SK-N-SH (cell line): ENCODE measurements around the gene PRRT1.

ENCODE experiments used
- RAD21 ChIP-seq: IDR thresholded peaks from 2 replicates; pipeline ENCODE4 v1.6.1; 2012; ENCODE audit warnings: mild to moderate bottlenecking, low read length
- TAF1 ChIP-seq: IDR thresholded peaks from 2 replicates; pipeline ENCODE4 v1.6.1; 2012; ENCODE audit warnings: low read depth, mild to moderate bottlenecking, low read length, moderate library complexity, borderline replicate concordance
- TF ChIP-seq, protein P1 (sequence below): fragments of 150-350 bp; IDR thresholded peaks from 2 replicates; pipeline ENCODE4 v1.6.1; 2017; ENCODE audit warnings: antibody characterized with exemption, low read length, low read depth, borderline replicate concordance
- TF ChIP-seq, protein P2 (sequence below): IDR thresholded peaks from 2 replicates; pipeline ENCODE4 v1.4.0; 2012; ENCODE audit warnings: low read depth
- TF ChIP-seq, protein P3 (sequence below): fragments of 200-600 bp; sonication (generic); IDR thresholded peaks from 2 replicates; pipeline ENCODE4 v1.6.1; 2017; ENCODE audit warnings: antibody characterized with exemption, mild to moderate bottlenecking, moderate library complexity

DNA sequence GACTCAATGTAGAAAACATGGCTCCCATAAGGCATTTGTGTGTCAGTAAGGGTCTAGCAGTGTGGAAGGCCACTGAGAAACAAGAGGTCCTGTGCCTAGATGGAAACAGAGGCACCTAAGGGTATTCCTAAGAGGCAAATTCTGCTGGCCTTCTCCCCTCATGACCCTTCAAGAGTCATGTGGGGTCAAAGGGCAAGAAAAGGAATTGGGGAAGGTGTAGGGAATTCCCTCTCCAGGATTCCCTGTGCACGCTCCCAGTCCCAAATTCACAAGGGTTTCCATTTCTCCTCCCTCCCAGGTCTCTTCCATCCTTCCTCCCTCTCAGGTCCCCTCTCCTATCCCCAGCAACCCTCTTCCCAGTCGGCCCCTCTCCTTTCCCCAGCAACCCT lies 23.6 kb upstream of the PRRT1 start:
- TF ChIP-seq TAF1 = no peak
- no peak for TF ChIP-seq RAD21
- TF ChIP-seq, protein P1, sequence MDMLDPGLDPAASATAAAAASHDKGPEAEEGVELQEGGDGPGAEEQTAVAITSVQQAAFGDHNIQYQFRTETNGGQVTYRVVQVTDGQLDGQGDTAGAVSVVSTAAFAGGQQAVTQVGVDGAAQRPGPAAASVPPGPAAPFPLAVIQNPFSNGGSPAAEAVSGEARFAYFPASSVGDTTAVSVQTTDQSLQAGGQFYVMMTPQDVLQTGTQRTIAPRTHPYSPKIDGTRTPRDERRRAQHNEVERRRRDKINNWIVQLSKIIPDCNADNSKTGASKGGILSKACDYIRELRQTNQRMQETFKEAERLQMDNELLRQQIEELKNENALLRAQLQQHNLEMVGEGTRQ = no peak
- TF ChIP-seq, protein P2, sequence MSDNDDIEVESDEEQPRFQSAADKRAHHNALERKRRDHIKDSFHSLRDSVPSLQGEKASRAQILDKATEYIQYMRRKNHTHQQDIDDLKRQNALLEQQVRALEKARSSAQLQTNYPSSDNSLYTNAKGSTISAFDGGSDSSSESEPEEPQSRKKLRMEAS = no peak
- TF ChIP-seq, protein P3, sequence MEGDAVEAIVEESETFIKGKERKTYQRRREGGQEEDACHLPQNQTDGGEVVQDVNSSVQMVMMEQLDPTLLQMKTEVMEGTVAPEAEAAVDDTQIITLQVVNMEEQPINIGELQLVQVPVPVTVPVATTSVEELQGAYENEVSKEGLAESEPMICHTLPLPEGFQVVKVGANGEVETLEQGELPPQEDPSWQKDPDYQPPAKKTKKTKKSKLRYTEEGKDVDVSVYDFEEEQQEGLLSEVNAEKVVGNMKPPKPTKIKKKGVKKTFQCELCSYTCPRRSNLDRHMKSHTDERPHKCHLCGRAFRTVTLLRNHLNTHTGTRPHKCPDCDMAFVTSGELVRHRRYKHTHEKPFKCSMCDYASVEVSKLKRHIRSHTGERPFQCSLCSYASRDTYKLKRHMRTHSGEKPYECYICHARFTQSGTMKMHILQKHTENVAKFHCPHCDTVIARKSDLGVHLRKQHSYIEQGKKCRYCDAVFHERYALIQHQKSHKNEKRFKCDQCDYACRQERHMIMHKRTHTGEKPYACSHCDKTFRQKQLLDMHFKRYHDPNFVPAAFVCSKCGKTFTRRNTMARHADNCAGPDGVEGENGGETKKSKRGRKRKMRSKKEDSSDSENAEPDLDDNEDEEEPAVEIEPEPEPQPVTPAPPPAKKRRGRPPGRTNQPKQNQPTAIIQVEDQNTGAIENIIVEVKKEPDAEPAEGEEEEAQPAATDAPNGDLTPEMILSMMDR = no peak
